Stomach (tissue), 9 donors: Measurements from ENCODE around the gene ZC3H12C. TPM values are rescaled to one million over a fixed set of nuclear protein-coding genes. Genes with fewer than 3 reads are reported as not detected.

Experiments used
- DNase-seq, 2 donors: peaks; one replicate each; pipeline versions ENCODE4 v3.0.0 to v3.0.0-alpha.2; 2013 to 2019
- H3K27ac ChIP-seq, 5 donors: fragments of 200-600 bp in 4 of 5; sonication (generic) in 4 of 5; one replicate each; pipeline ENCODE4 v1.5.1; 2013 to 2019; ENCODE audit warnings: mild to moderate bottlenecking in 1 of 5, moderate library complexity in 1 of 5
- H3K27me3 ChIP-seq, 3 donors: fragments of 200-600 bp; sonication (generic); one replicate each; pipeline ENCODE4 v1.5.1; 2017 to 2019; ENCODE audit warnings: mixed run types in 1 of 3
- H3K36me3 ChIP-seq, 4 donors: fragments of 200-600 bp; sonication (generic); 1 replicate in 3 of 4; 2 replicates in 1 of 4; pipeline ENCODE4 v1.5.1; 2016 to 2019
- H3K4me1 ChIP-seq, 4 donors: fragments of 200-600 bp; sonication (generic); one replicate each; pipeline ENCODE4 v1.5.1; 2016 to 2019
- H3K4me3 ChIP-seq, 4 donors: fragments of 200-600 bp; sonication (generic) in 3 of 4; one replicate each; pipeline ENCODE4 v1.5.1; 2016 to 2019; ENCODE audit warnings: mild to moderate bottlenecking in 1 of 4
- H3K9me3 ChIP-seq, 4 donors: fragments of 200-600 bp; sonication (generic); one replicate each; pipeline ENCODE4 v1.5.1; 2016 to 2019
- CTCF ChIP-seq, 7 experiments: fragments of 450-650 bp in 4 of 7; fragments of 200-600 bp in 3 of 7; sonication (generic) in 3 of 7; IDR thresholded peaks; one replicate each; pipeline ENCODE4 v1.5.1; 2016 to 2019; ENCODE audit warnings: antibody characterized with exemption in 7 of 7, control low read depth in 2 of 7, mild to moderate bottlenecking in 1 of 7
- EP300 ChIP-seq: sonication (generic); formaldehyde crosslinking; IDR thresholded peaks from one replicate; pipeline ENCODE4 v1.6.1; 2017; ENCODE audit warnings: antibody characterized with exemption
- POLR2A ChIP-seq, 4 donors: fragments of 450-650 bp; IDR thresholded peaks; one replicate each; pipeline ENCODE4 v1.6.1; 2016; ENCODE audit warnings: antibody characterized with exemption in 4 of 4, control low read depth in 2 of 4, mild to moderate bottlenecking in 1 of 4, moderate library complexity in 1 of 4
- POLR2AphosphoS5 ChIP-seq, 3 donors: sonication (generic); formaldehyde crosslinking; IDR thresholded peaks; one replicate each; pipeline ENCODE4 v1.6.1; 2016; ENCODE audit warnings: antibody characterized with exemption in 3 of 3
- WGBS, 5 donors: extraction: QIAGEN DNeasy Blood & Tissue Kit in 3 of 5; methylation state at CpG; one replicate each; pipeline versions ENCODE4 v1.1.5 to v1.1.7; 2013 to 2018; 5-methylcytosine and 5-hydroxymethylcytosine counted together
- intact Hi-C: fragments of 100-400 bp; cut with DNase I; formaldehyde crosslinking; loops from one replicate; pipeline ENCODE4 v1.15.1; 2023; ENCODE audit warnings: low total_unique reads
- polyA plus RNA-seq, 3 donors: library from polyadenylated mRNA; stranded (reverse); fragments of 200-250 nt; gene quantifications; one replicate each; pipeline ENCODE4 v1.2.3, GENCODE V29; 2013
- total RNA-seq, 5 donors: library from RNA; depleted of rRNA; stranded (reverse); fragments of >200 nt; gene quantifications; one replicate each; pipeline versions ENCODE4 v1.1.0 to v1.2.3, GENCODE V29; 2014 to 2016
- donor health status: healthy with polysubstance abuse.
- donor health status: Bipolar disorder and iron deficiency.
- donor health status: healthy.

The ZC3H12C gene
- total and polyA plus RNA-seq, 8 donors: 1.3 to 23.2 (median 8.3) TPM

GRCh38 chr11:110089617-110090282 lies 3.4 kb upstream of the ZC3H12C start:
- no peaks in the 10 kb centered on the region for H3K36me3 ChIP-seq
- intact Hi-C loops: no loop called here
- no peak overlapping the region for H3K4me3 ChIP-seq
- peaks cover 0 to 18% (median 17%) of the 10 kb centered on the region in 4 donors for H3K4me1 ChIP-seq
- no peak for TF ChIP-seq EP300
- 74 to 78% (median 75%) methylated on average over 5 of the region's 5 CpGs for WGBS, 5 donors
- DNase-seq: no peak
- H3K9me3 ChIP-seq: no peaks in the 10 kb centered on the region
- no peak overlapping the region for H3K27ac ChIP-seq
- no peaks in the 10 kb centered on the region for H3K27me3 ChIP-seq

- no peaks in the 10 kb centered on the region for H3K9me3 ChIP-seq
- WGBS, 5 donors: 76 to 95% (median 81%) methylated on average over 6 of the region's 6 CpGs
- intact Hi-C loops: no loop called here
Measured at GRCh38 chr11:110090466-110091026, 2.6 kb upstream of the ZC3H12C start.

GRCh38 chr11:110092111-110092514 lies 1.1 kb upstream of the ZC3H12C start:
- peak overlapping the region; percentile 66 to 77 (median 71) for H3K4me3 ChIP-seq
- WGBS, 5 donors: 17 to 29% (median 18%) methylated on average over 11 of the region's 11 CpGs
- intact Hi-C loops: no loop called here
- H3K27me3 ChIP-seq: no peaks in the 10 kb centered on the region
- H3K27ac ChIP-seq: peak overlapping the region; percentile 89 to 98 (median 95)
- H3K4me1 ChIP-seq: peaks cover 0 to 40% (median 28%) of the 10 kb centered on the region in 4 donors
- H3K36me3 ChIP-seq: no peaks in the 10 kb centered on the region
- peak in 1 of 2 donors; percentile 35 for DNase-seq
- H3K9me3 ChIP-seq: no peaks in the 10 kb centered on the region
- TF ChIP-seq EP300 (no peak), POLR2A (IDR thresholded peaks at IDR 0.05) (no peak), POLR2AphosphoS5 (IDR thresholded peaks at IDR 0.05) (no peak), CTCF (IDR thresholded peaks at IDR 0.05) (no peak)

More at GRCh38 chr11:110090466-110091026, 2.6 kb upstream of the ZC3H12C start:
- Histone ChIP-seq H3K36me3 (no peaks in the 10 kb centered on the region), H3K27ac (no peak overlapping the region), H3K27me3 (no peaks in the 10 kb centered on the region), H3K4me1 (peaks cover 0 to 26% (median 21%) of the 10 kb centered on the region in 4 donors), H3K4me3 (no peak overlapping the region)
- TF ChIP-seq EP300: no peak
- TF ChIP-seq POLR2AphosphoS5 (IDR thresholded peaks at IDR 0.05): no peak
- no peak for TF ChIP-seq POLR2A (IDR thresholded peaks at IDR 0.05)
- TF ChIP-seq CTCF (IDR thresholded peaks at IDR 0.05): no peak
- no peak for DNase-seq

GRCh38 chr11:110093407-110094297 lies 460 bp downstream of the ZC3H12C start:
- Histone ChIP-seq H3K4me3 (peak overlapping the region; percentile 66 to 77 (median 71)), H3K27me3 (no peaks in the 10 kb centered on the region), H3K4me1 (peaks cover 0 to 49% (median 30%) of the 10 kb centered on the region in 4 donors), H3K27ac (peak overlapping the region; percentile 89 to 98 (median 95)), H3K9me3 (no peaks in the 10 kb centered on the region), H3K36me3 (no peaks in the 10 kb centered on the region)
- WGBS, 5 donors: 1 to 2% (median 1%) methylated on average over 30 to 80 of the region's 80 CpGs
- TF ChIP-seq POLR2A (IDR thresholded peaks at IDR 0.05) (no peak), POLR2AphosphoS5 (IDR thresholded peaks at IDR 0.05) (no peak)
- peak; percentile 56 to 86 for DNase-seq
- intact Hi-C loops: no loop called here
